ENCODE measurements around the gene LCMT1. TPM values are rescaled to one million over a fixed set of nuclear protein-coding genes. Genes with fewer than 3 reads are reported as not detected.

The LCMT1 gene
- total and polyA plus RNA-seq, 4 donors, result 23.9 to 29.9 (median 27.4) TPM

Other genes with a start within 250 kb of the LCMT1 start
- gene ARHGAP17, start 96.4 kb upstream of the LCMT1 start, total RNA-seq, result 100 to 1,000 TPM in 1 of 2 donors, 10 to 100 TPM in 1; 95.8 to 122 TPM
- gene ARHGAP17, start 96.4 kb upstream of the LCMT1 start, polyA plus RNA-seq, result 10 to 100 TPM; 12.9 to 56.7 TPM
- not detected for gene AQP8, start 105.2 kb downstream of the LCMT1 start, total RNA-seq
- gene AQP8, start 105.2 kb downstream of the LCMT1 start, polyA plus RNA-seq, result 1 to 10 TPM in 1 of 2 donors, under 1 TPM in 1; 0.46 to 3.8 TPM
- gene ZKSCAN2, start 146.1 kb downstream of the LCMT1 start, total RNA-seq, result 1 to 10 TPM; 4.9 to 5.1 TPM
- 1 to 10 TPM in 1 of 2 donors, under 1 TPM in 1; 0.88 to 1.0 TPM for gene ZKSCAN2, start 146.1 kb downstream of the LCMT1 start, polyA plus RNA-seq